Activated B cell treated with CpG ODN at 0.5 μM for 24 hours (primary cell): ENCODE measurements around the gene AQP11. TPM values are rescaled to one million over a fixed set of nuclear protein-coding genes. Genes with fewer than 3 reads are reported as not detected.
A peak's percentile ranks its signal among the peaks of the same experiment; 100 is the strongest.

Experiments
- ATAC-seq: fragments of 200-7000 bp; cut with Tn5 transposase; one replicate; pipeline ENCODE4 v1.10.0; 2021; ENCODE audit warnings: low read depth, mild to moderate bottlenecking, moderate library complexity
- CTCF ChIA-PET: fragments of 350-600 bp; sonication (Branson Sonifier 250); formaldehyde crosslinking; loops from one replicate; lab custom pipeline; 2021; ENCODE audit warnings: antibody characterized with exemption; lab: Charles Lee
- POLR2A ChIA-PET: fragments of 350-600 bp; sonication (Branson Sonifier 250); formaldehyde crosslinking; loops from one replicate; lab custom pipeline; 2021; ENCODE audit warnings: antibody characterized with exemption; lab: Charles Lee
- DNase-seq: peaks from one replicate; pipeline ENCODE4 v3.0.0; 2022
- H3K27ac Mint-ChIP-seq: one replicate; pipeline ENCODE4 v1.8.0; 2020; ENCODE audit warnings: mixed read lengths
- H3K27me3 Mint-ChIP-seq: one replicate; pipeline ENCODE4 v1.8.0; 2021; ENCODE audit warnings: mixed read lengths
- H3K36me3 Mint-ChIP-seq: one replicate; pipeline ENCODE4 v1.8.0; 2021; ENCODE audit warnings: low read depth, mixed read lengths
- H3K4me1 Mint-ChIP-seq: one replicate; pipeline ENCODE4 v1.8.0; 2021; ENCODE audit warnings: mixed read lengths
- H3K4me3 Mint-ChIP-seq: one replicate; pipeline ENCODE4 v1.8.0; 2020; ENCODE audit warnings: mild to moderate bottlenecking, mixed read lengths
- H3K9me3 Mint-ChIP-seq: one replicate; pipeline ENCODE4 v1.8.0; 2020; ENCODE audit warnings: mixed read lengths
- CTCF ChIP-seq: fragments of 200-600 bp; IDR thresholded peaks from one replicate; pipeline ENCODE4 v1.8.0; 2022; ENCODE audit warnings: antibody characterized with exemption, mild to moderate bottlenecking
- intact Hi-C: fragments of 100-400 bp; cut with micrococcal nuclease; formaldehyde crosslinking; loops from one replicate; pipeline ENCODE4 v1.15.1; 2024
- total RNA-seq: library from RNA; stranded (reverse); gene quantifications from 2 replicates; pipeline ENCODE4 v1.2.3, GENCODE V29; 2022

Gene AQP11
- total RNA-seq: 0.20 and 0.22 TPM in 2 replicates

- ATAC-seq (peak; percentile 88), DNase-seq (peak; percentile 68)
- no peak within 1 kb of the TSS for H3K27ac Mint-ChIP-seq
- H3K9me3 Mint-ChIP-seq: no peaks in the 10 kb centered on the region
- ChIA-PET POLR2A (no interaction called here), CTCF (interaction anchor here (1.1 kb wide), 1 partner anchor 30 kb away, joined by 5 read pairs; no protein-coding TSS in a partner anchor)
- intact Hi-C loops: no loop called here
- TF ChIP-seq CTCF: no peak
- peaks cover 15% of the 10 kb centered on the region for H3K4me1 Mint-ChIP-seq
- peaks cover 2% of the 10 kb centered on the region for H3K36me3 Mint-ChIP-seq
- H3K4me3 Mint-ChIP-seq: peak within 1 kb of the TSS; percentile 89
- peaks cover 2% of the 10 kb centered on the region for H3K27me3 Mint-ChIP-seq
Measured at GRCh38 chr11:77589521-77590193, at the start of gene AQP11. AQP11 (plus strand) TSS chr11:77589953; CDS start chr11:77589993, 40 bp downstream.

GRCh38 chr11:77542296-77542695 is 47.5 kb upstream of the AQP11 start:
- intact Hi-C loops: no loop called here
- TF ChIP-seq CTCF: no peak
- no peaks in the 10 kb centered on the region for H3K9me3 Mint-ChIP-seq
- no peaks in the 10 kb centered on the region for H3K4me1 Mint-ChIP-seq
- DNase-seq (no peak), ATAC-seq (no peak)
- H3K27ac Mint-ChIP-seq: no peak overlapping the region
- no peaks in the 10 kb centered on the region for H3K36me3 Mint-ChIP-seq
- no peaks in the 10 kb centered on the region for H3K27me3 Mint-ChIP-seq
- ChIA-PET CTCF (no interaction called here), POLR2A (no interaction called here)
- H3K4me3 Mint-ChIP-seq: no peak overlapping the region

GRCh38 chr11:77547047-77547836 is 42.5 kb upstream of the AQP11 start:
- Mint-ChIP-seq H3K27me3 (no peaks in the 10 kb centered on the region), H3K36me3 (no peaks in the 10 kb centered on the region), H3K9me3 (peaks cover 2% of the 10 kb centered on the region), H3K27ac (no peak overlapping the region), H3K4me1 (peaks cover 2% of the 10 kb centered on the region), H3K4me3 (no peak overlapping the region)
- ATAC-seq: no peak
- CTCF ChIA-PET: interaction anchor here (1.5 to 2.6 kb wide), 2 partner anchors 351 to 420 kb away, joined by 3 to 26 read pairs; partner anchors contain the start of gene MYO7A
- POLR2A ChIA-PET: no interaction called here
- TF ChIP-seq CTCF: no peak
- intact Hi-C loops: loop anchor here (5.0 kb wide), 2 partner anchors 135 to 625 kb away; no protein-coding TSS in a partner anchor
- DNase-seq: no peak

GRCh38 chr11:77547863-77548551 is 41.7 kb upstream of the AQP11 start:
- ChIA-PET CTCF (interaction anchor here (0.7 to 2.6 kb wide), 8 partner anchors 9 to 421 kb away, joined by 3 to 26 read pairs (median 4); partner anchors contain the start of gene MYO7A), POLR2A (no interaction called here)
- ATAC-seq: peak; percentile 42
- no peak overlapping the region for H3K27ac Mint-ChIP-seq
- H3K4me3 Mint-ChIP-seq: no peak overlapping the region
- no peak for DNase-seq
- H3K4me1 Mint-ChIP-seq: peaks cover 2% of the 10 kb centered on the region
- TF ChIP-seq CTCF: peak; percentile 70
- peaks cover 2% of the 10 kb centered on the region for H3K9me3 Mint-ChIP-seq
- no peaks in the 10 kb centered on the region for H3K27me3 Mint-ChIP-seq
- no peaks in the 10 kb centered on the region for H3K36me3 Mint-ChIP-seq
- intact Hi-C loops: loop anchor here (1.0 to 5.0 kb wide), 6 partner anchors 136 to 626 kb away; no protein-coding TSS in a partner anchor
